CD4-positive, alpha-beta T cell treated with Interleukin-10 for 1 hour (primary cell): Measurements from ENCODE around the gene BCL11A.

Source experiments
- DNase-seq: peaks from one replicate; pipeline ENCODE4 v3.0.0-alpha.2; 2020

BCL11A gene

GRCh38 chr2:60558536-60558935 lies 5.1 kb upstream of the BCL11A start:
- no peak for DNase-seq

- no peak for DNase-seq
Observed at GRCh38 chr2:60557486-60557864, 4.0 kb upstream of the BCL11A start.

- DNase-seq, result no peak
Observed at GRCh38 chr2:60556576-60557485, 3.4 kb upstream of the BCL11A start.

- DNase-seq, result no peak
Observed at GRCh38 chr2:60556175-60556574, 2.7 kb upstream of the BCL11A start.

- no peak for DNase-seq
Observed at GRCh38 chr2:60555783-60556139, 2.3 kb upstream of the BCL11A start.

GRCh38 chr2:60555066-60555782 lies 1.8 kb upstream of the BCL11A start:
- peak; percentile 65 for DNase-seq

- no peak for DNase-seq
Observed at GRCh38 chr2:60554646-60555065, 1.2 kb upstream of the BCL11A start.

- peak; percentile 25 for DNase-seq
Observed at GRCh38 chr2:60554074-60554645, 706 bp upstream of the BCL11A start.

GRCh38 chr2:60552851-60553494 lies 481 bp downstream of the BCL11A start:
- DNase-seq, result no peak

GRCh38 chr2:60552078-60552850 lies 1.2 kb downstream of the BCL11A start:
- DNase-seq, result no peak

GRCh38 chr2:60551240-60552077 lies 2.0 kb downstream of the BCL11A start:
- DNase-seq, result no peak

GRCh38 chr2:60550984-60551239 lies 2.5 kb downstream of the BCL11A start:
- no peak for DNase-seq

GRCh38 chr2:60550178-60550983 lies 3.1 kb downstream of the BCL11A start:
- DNase-seq, result peak; percentile 48

- no peak for DNase-seq
Observed at GRCh38 chr2:60549928-60550177, 3.6 kb downstream of the BCL11A start.

- no peak for DNase-seq
Observed at GRCh38 chr2:60549238-60549927, 4.1 kb downstream of the BCL11A start.

- DNase-seq, result no peak
Observed at GRCh38 chr2:60548845-60549237, 4.6 kb downstream of the BCL11A start.

GRCh38 chr2:60548311-60548710 lies 5.1 kb downstream of the BCL11A start:
- no peak for DNase-seq

GRCh38 chr2:60547841-60548240 lies 5.6 kb downstream of the BCL11A start:
- no peak for DNase-seq

- DNase-seq, result no peak
Observed at GRCh38 chr2:60546756-60547420, 6.6 kb downstream of the BCL11A start.

- DNase-seq, result no peak
Observed at GRCh38 chr2:60544954-60545560, 8.4 kb downstream of the BCL11A start.
